DMS114 treated with DMSO at 0.1 percent for 48 hours (cell line): ENCODE measurements around the gene NECTIN1.
"Not testable (repeated sequence)": the region's sequence is repeated elsewhere in the genome, so short reads cannot be mapped to it uniquely, and the experiment has no call there.

Experiments
- DNase-seq: peaks from one replicate; lab custom pipeline; 2025; ENCODE audit not compliant: unreplicated experiment; lab: John Stamatoyannopoulos, UW

The NECTIN1 gene

GRCh38 chr11:119623682-119624081, 105.3 kb downstream of the NECTIN1 start:
- DNase-seq: no peak

- no peak for DNase-seq
Measured at GRCh38 chr11:119622454-119623143, 106.4 kb downstream of the NECTIN1 start.

- DNase-seq: no peak
Measured at GRCh38 chr11:119619665-119620064, 109.3 kb downstream of the NECTIN1 start.

GRCh38 chr11:119618208-119618909, 110.6 kb downstream of the NECTIN1 start:
- DNase-seq: no peak

GRCh38 chr11:119617340-119617713, 111.7 kb downstream of the NECTIN1 start:
- no peak for DNase-seq

- no peak for DNase-seq
Measured at GRCh38 chr11:119616586-119617339, 112.2 kb downstream of the NECTIN1 start.

GRCh38 chr11:119615882-119616196, 113.2 kb downstream of the NECTIN1 start:
- DNase-seq: no peak

- no peak for DNase-seq
Measured at GRCh38 chr11:119615003-119615881, 113.8 kb downstream of the NECTIN1 start.

- no peak for DNase-seq
Measured at GRCh38 chr11:119614222-119615002, 114.6 kb downstream of the NECTIN1 start.

GRCh38 chr11:119612814-119613213, 116.2 kb downstream of the NECTIN1 start:
- DNase-seq: no peak

GRCh38 chr11:119610836-119611426, 118.1 kb downstream of the NECTIN1 start:
- DNase-seq: no peak

GRCh38 chr11:119608781-119609180, 120.2 kb downstream of the NECTIN1 start:
- DNase-seq: no peak

GRCh38 chr11:119608201-119608600, 120.8 kb downstream of the NECTIN1 start:
- DNase-seq: no peak

GRCh38 chr11:119607726-119608125, 121.3 kb downstream of the NECTIN1 start:
- DNase-seq: no peak

GRCh38 chr11:119605137-119605665, 123.8 kb downstream of the NECTIN1 start:
- no peak for DNase-seq

- no peak for DNase-seq
Measured at GRCh38 chr11:119602745-119603373, 126.1 kb downstream of the NECTIN1 start.

- no peak for DNase-seq
Measured at GRCh38 chr11:119599864-119600541, 129.0 kb downstream of the NECTIN1 start.

GRCh38 chr11:119595941-119596340, 133.1 kb downstream of the NECTIN1 start:
- DNase-seq: not testable (repeated sequence)
